PC-3 (cell line): ENCODE data around the gene ZNF782.
"Not testable (repeated sequence)": the region's sequence is repeated elsewhere in the genome, so short reads cannot be mapped to it uniquely, and the experiment has no call there.

Experiments used
- EZH2 ChIP-seq: fragments of 300-600 bp; sonication (generic); IDR thresholded peaks from one replicate; pipeline ENCODE4 v1.6.1; 2017; ENCODE audit warnings: antibody characterized with exemption, mild to moderate bottlenecking, low read length; ENCODE audit not compliant: unreplicated experiment
- TF ChIP-seq, protein P1 (sequence below): fragments of 300-600 bp; sonication (generic); conservative IDR thresholded peaks from 2 replicates; pipeline ENCODE4 v1.5.1; 2017; ENCODE audit warnings: antibody characterized with exemption, low read depth, mild to moderate bottlenecking, low read length

- not testable (repeated sequence) for TF ChIP-seq EZH2
- TF ChIP-seq, protein P1, sequence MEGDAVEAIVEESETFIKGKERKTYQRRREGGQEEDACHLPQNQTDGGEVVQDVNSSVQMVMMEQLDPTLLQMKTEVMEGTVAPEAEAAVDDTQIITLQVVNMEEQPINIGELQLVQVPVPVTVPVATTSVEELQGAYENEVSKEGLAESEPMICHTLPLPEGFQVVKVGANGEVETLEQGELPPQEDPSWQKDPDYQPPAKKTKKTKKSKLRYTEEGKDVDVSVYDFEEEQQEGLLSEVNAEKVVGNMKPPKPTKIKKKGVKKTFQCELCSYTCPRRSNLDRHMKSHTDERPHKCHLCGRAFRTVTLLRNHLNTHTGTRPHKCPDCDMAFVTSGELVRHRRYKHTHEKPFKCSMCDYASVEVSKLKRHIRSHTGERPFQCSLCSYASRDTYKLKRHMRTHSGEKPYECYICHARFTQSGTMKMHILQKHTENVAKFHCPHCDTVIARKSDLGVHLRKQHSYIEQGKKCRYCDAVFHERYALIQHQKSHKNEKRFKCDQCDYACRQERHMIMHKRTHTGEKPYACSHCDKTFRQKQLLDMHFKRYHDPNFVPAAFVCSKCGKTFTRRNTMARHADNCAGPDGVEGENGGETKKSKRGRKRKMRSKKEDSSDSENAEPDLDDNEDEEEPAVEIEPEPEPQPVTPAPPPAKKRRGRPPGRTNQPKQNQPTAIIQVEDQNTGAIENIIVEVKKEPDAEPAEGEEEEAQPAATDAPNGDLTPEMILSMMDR: not testable (repeated sequence)
These were observed 55.4 kb downstream of the ZNF782 start for GRCh38 chr9:96798959-96799358.
